Measurements from ENCODE around the gene CCDC85C.

The CCDC85C gene

GRCh38 chr14:99587460-99588278 is 16.3 kb downstream of the CCDC85C start:
- no peak overlapping the region for H3K4me3 ChIP-seq (ENCODE audit: low read length)
- no peak for TF ChIP-seq CTCF (conservative IDR thresholded peaks at IDR 0.05; ENCODE audit: low read length)
- DNase-seq (ENCODE audit: low read depth), result no peak

DNA sequence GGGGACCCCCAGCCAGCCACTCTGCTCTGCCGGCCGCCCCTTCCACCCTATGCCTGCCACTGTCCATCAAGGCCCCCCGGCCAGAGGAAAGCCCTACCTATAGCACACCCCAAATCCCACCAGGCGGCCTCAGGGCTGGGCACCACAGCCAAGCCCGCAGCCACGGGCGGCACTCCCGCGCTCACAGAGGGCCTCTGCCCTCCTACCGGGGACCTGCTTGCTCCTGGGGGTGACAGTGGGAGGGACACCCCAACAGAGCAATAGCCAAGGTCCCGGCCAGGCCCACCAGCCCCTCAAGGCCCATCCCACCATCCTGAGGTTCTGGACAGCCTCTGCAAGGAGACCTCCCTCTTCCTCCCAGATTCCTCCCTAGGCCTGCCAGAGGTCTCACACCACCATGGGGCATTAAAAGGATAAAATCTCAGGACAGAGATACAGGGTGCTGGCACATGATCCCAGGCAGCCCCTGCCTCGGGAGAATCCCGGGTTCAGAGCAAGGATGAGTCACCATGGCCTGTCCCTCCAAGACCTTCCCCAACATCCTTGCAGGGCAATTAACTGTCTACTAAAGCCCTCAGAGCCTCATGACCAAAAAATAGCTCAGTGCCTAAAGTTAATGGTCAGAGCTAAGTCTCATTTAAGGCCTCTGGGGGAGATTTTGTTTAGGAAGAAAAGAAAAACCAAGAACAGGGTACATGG is 17.1 kb downstream of the CCDC85C start:
- no peak for TF ChIP-seq CTCF (conservative IDR thresholded peaks at IDR 0.05; ENCODE audit: low read length)
- DNase-seq (ENCODE audit: low read depth), result no peak
- H3K4me3 ChIP-seq (ENCODE audit: low read length), result no peak overlapping the region

- no peak for TF ChIP-seq CTCF (conservative IDR thresholded peaks at IDR 0.05; ENCODE audit: low read length)
- no peak overlapping the region for H3K4me3 ChIP-seq (ENCODE audit: low read length)
- DNase-seq (ENCODE audit: low read depth), result no peak
These were observed 17.8 kb downstream of the CCDC85C start for GRCh38 chr14:99586054-99586760.

DNA sequence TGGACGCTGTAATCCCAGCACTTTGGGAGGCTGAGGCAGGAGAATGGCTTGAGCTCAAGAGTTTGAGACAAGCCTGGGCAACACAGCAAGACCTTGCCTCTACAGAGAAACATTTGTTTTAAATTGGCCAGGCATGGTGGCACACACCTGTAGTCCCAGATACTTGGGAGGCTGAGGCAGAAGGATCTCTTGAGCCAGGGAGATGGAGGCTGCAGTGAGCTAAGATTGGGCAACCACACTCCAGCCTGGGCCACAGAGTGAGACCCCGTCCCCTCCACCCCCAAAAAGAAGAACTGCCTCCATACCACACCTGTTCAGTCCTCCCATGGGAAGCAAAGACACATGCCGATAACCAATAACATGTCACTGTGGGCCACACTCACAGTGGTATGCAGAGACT is 19.2 kb downstream of the CCDC85C start:
- no peak for DNase-seq (ENCODE audit: low read depth)
- TF ChIP-seq CTCF (conservative IDR thresholded peaks at IDR 0.05; ENCODE audit: low read length), result no peak
- no peak overlapping the region for H3K4me3 ChIP-seq (ENCODE audit: low read length)

- no peak for TF ChIP-seq CTCF (conservative IDR thresholded peaks at IDR 0.05; ENCODE audit: low read length)
- DNase-seq (ENCODE audit: low read depth), result no peak
These were observed 22.1 kb downstream of the CCDC85C start for GRCh38 chr14:99581938-99582337.

GRCh38 chr14:99581374-99581773 is 22.6 kb downstream of the CCDC85C start:
- DNase-seq (ENCODE audit: low read depth), result no peak
- no peak for TF ChIP-seq CTCF (conservative IDR thresholded peaks at IDR 0.05; ENCODE audit: low read length)
- H3K4me3 ChIP-seq (ENCODE audit: low read length), result no peak overlapping the region

More at GRCh38 chr14:99581938-99582337, 22.1 kb downstream of the CCDC85C start:
- H3K4me3 ChIP-seq (ENCODE audit: low read length), result no peak overlapping the region
